NCI-H524 treated with DMSO at 0.1 percent for 48 hours (cell line): Measurements from ENCODE around the gene CHAC2.
A peak's percentile ranks its signal among the peaks of the same experiment; 100 is the strongest.
"Not testable (repeated sequence)": the region's sequence is repeated elsewhere in the genome, so short reads cannot be mapped to it uniquely, and the experiment has no call there.

Experiments used
- DNase-seq: peaks from one replicate; lab custom pipeline; 2025; lab: John Stamatoyannopoulos, UW

The CHAC2 gene

GRCh38 chr2:53767405-53768241, at the start of gene CHAC2:
TSS of gene CHAC2 (plus strand) at chr2:53767804. CDS start at chr2:53767887, 83 bp downstream.
- peak; percentile 78 for DNase-seq

GRCh38 chr2:53720944-53721343, 46.7 kb upstream of the CHAC2 start:
- not testable (repeated sequence) for DNase-seq

- DNase-seq: no peak
These were observed 43.1 kb upstream of the CHAC2 start for GRCh38 chr2:53724536-53724935.

GRCh38 chr2:53725662-53726061, 41.9 kb upstream of the CHAC2 start:
- no peak for DNase-seq

- DNase-seq: no peak
These were observed 39.7 kb upstream of the CHAC2 start for GRCh38 chr2:53727921-53728320.

- no peak for DNase-seq
These were observed 38.4 kb upstream of the CHAC2 start for GRCh38 chr2:53729143-53729762.

GRCh38 chr2:53737091-53737490, 30.5 kb upstream of the CHAC2 start:
- DNase-seq: no peak

GRCh38 chr2:53739032-53739431, 28.6 kb upstream of the CHAC2 start:
- DNase-seq: no peak

- DNase-seq: no peak
These were observed 27.4 kb upstream of the CHAC2 start for GRCh38 chr2:53740170-53740569.

- no peak for DNase-seq
These were observed 23.1 kb upstream of the CHAC2 start for GRCh38 chr2:53744395-53745065.

- no peak for DNase-seq
These were observed 17.4 kb upstream of the CHAC2 start for GRCh38 chr2:53750041-53750768.

- no peak for DNase-seq
These were observed 15.9 kb upstream of the CHAC2 start for GRCh38 chr2:53751728-53752127.

- no peak for DNase-seq
These were observed 15.2 kb upstream of the CHAC2 start for GRCh38 chr2:53752385-53752784.

- DNase-seq: no peak
These were observed 14.6 kb upstream of the CHAC2 start for GRCh38 chr2:53753041-53753440.

GRCh38 chr2:53755121-53755520, 12.5 kb upstream of the CHAC2 start:
- no peak for DNase-seq

GRCh38 chr2:53756644-53757043, 11.0 kb upstream of the CHAC2 start:
- DNase-seq: no peak

GRCh38 chr2:53757206-53757605, 10.4 kb upstream of the CHAC2 start:
- DNase-seq: not testable (repeated sequence)

GRCh38 chr2:53765767-53766166, 1.8 kb upstream of the CHAC2 start:
- no peak for DNase-seq

- no peak for DNase-seq
These were observed 588 bp downstream of the CHAC2 start for GRCh38 chr2:53768242-53768542.

GRCh38 chr2:53769318-53769945, 1.8 kb downstream of the CHAC2 start:
- no peak for DNase-seq

- DNase-seq: no peak
These were observed 2.7 kb downstream of the CHAC2 start for GRCh38 chr2:53770264-53770663.

- DNase-seq: no peak
These were observed 9.5 kb downstream of the CHAC2 start for GRCh38 chr2:53777134-53777533.
